ENCODE measurements around the gene NEK7. TPM values are rescaled to one million over a fixed set of nuclear protein-coding genes. Genes with fewer than 3 reads are reported as not detected.

Gene NEK7
- total and polyA plus RNA-seq, 9 of the 15 experiments (the other 6 are each of a cell fraction or from before 2014, with no cell fraction given) = 8.5 to 37.3 (median 27.7) TPM

- ChIA-PET POLR2A (no interaction called here), CTCF (ENCODE audit: low intra/inter-chr PET ratio) (no interaction called here)
- Histone ChIP-seq H2AFZ (ENCODE audit: low read depth, low read length) (no peak overlapping the region), H4K20me1 (replicated peaks; ENCODE audit: control insufficient read depth, insufficient read depth, low read length) (no peaks in the 10 kb centered on the region), H3K36me3 (ENCODE audit: control insufficient read depth, insufficient read depth, low read length) (peaks cover 14% of the 10 kb centered on the region; the same call in 1 of the 3 replicates), H3K4me3 (no peak overlapping the region), H3K27ac (ENCODE audit: extremely low read depth, low read depth, low read length) (no peak overlapping the region), H3K9me1 (ENCODE audit: control insufficient read depth, insufficient read depth, low read length) (no peaks in the 10 kb centered on the region), H3K9me3 (replicated peaks; ENCODE audit: control insufficient read depth, insufficient read depth, low read depth, low read length) (no peaks in the 10 kb centered on the region), H3K27me3 (ENCODE audit: control insufficient read depth in 2 of 2, insufficient read depth in 2 of 2, low read length in 2 of 2) (no peaks in the 10 kb centered on the region), H3K79me2 (ENCODE audit: control insufficient read depth, insufficient read depth, low read length) (no peaks in the 10 kb centered on the region), H3K4me2 (ENCODE audit: insufficient read depth, low read length) (no peak overlapping the region), H3K9ac (ENCODE audit: insufficient read depth in 1 of 2, low read depth in 2 of 2, low read length in 2 of 2) (no peak overlapping the region), H3K4me1 (replicated peaks in 1 of 2; ENCODE audit: control insufficient read depth in 2 of 2, insufficient read depth in 2 of 2, low read length in 2 of 2) (no peaks in the 10 kb centered on the region)
- ATAC-seq (no peak), DNase-seq (ENCODE audit: extremely low read depth in 1 of 4, low spot score in 3 of 4) (no peak), FAIRE-seq (no peak)
- intact Hi-C loops (cut with micrococcal nuclease) (no loop called here), in situ Hi-C loops (cut with MboI) (no loop called here)
- BruUV-seq (replicated peaks) = no TSS peak
- 100% methylated on average over 1 of the region's 1 CpG for WGBS (ENCODE audit: insufficient coverage, low coverage, missing lambda C conversion rate)
- TF ChIP-seq E2F4 (CRISPR knock-in tag; IDR thresholded peaks at IDR 0.05; ENCODE audit: low read depth) = no peak
- no peak for TF ChIP-seq ETS2 (tag; IDR thresholded peaks at IDR 0.05; ENCODE audit: borderline replicate concordance, poor library complexity, severe bottlenecking)
- TF ChIP-seq ZNF830 (CRISPR knock-in tag; IDR thresholded peaks at IDR 0.05) = no peak
- TF ChIP-seq CAMTA2 (CRISPR knock-in tag; conservative IDR thresholded peaks at IDR 0.05) = no peak
- TF ChIP-seq NCOA6 (IDR thresholded peaks at IDR 0.05) = no peak
- no peak for TF ChIP-seq NR2F6 (CRISPR knock-in tag; IDR thresholded peaks at IDR 0.05)
- TF ChIP-seq BRF1 (IDR thresholded peaks at IDR 0.05; ENCODE audit: borderline replicate concordance, extremely low read depth, insufficient read length) = no peak
- no peak for TF ChIP-seq ZNF778 (CRISPR knock-in tag; IDR thresholded peaks at IDR 0.05)
- no peak for TF ChIP-seq NCOA1 (IDR thresholded peaks at IDR 0.05; ENCODE audit: low read depth)
- TF ChIP-seq, protein P1, sequence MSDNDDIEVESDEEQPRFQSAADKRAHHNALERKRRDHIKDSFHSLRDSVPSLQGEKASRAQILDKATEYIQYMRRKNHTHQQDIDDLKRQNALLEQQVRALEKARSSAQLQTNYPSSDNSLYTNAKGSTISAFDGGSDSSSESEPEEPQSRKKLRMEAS (CRISPR knock-in tag; IDR thresholded peaks at IDR 0.05) = no peak
- TF ChIP-seq, protein P2, sequence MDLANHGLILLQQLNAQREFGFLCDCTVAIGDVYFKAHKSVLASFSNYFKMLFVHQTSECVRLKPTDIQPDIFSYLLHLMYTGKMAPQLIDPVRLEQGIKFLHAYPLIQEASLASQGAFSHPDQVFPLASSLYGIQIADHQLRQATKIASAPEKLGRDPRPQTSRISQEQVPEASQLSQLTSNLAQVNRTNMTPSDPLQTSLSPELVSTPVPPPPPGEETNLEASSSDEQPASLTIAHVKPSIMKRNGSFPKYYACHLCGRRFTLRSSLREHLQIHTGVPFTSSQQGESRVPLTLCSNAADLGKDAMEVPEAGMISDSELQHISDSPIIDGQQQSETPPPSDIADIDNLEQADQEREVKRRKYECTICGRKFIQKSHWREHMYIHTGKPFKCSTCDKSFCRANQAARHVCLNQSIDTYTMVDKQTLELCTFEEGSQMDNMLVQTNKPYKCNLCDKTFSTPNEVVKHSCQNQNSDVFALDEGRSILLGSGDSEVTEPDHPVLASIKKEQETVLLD (IDR thresholded peaks at IDR 0.05) = no peak
- no peak for TF ChIP-seq ZNF175 (CRISPR knock-in tag; IDR thresholded peaks at IDR 0.05; ENCODE audit: low read depth)
- no peak for TF ChIP-seq CHD1 (IDR thresholded peaks at IDR 0.05; ENCODE audit: low read length)
- TF ChIP-seq SMAD4 (CRISPR knock-in tag; conservative IDR thresholded peaks at IDR 0.05) = no peak
- TF ChIP-seq, protein P3, sequence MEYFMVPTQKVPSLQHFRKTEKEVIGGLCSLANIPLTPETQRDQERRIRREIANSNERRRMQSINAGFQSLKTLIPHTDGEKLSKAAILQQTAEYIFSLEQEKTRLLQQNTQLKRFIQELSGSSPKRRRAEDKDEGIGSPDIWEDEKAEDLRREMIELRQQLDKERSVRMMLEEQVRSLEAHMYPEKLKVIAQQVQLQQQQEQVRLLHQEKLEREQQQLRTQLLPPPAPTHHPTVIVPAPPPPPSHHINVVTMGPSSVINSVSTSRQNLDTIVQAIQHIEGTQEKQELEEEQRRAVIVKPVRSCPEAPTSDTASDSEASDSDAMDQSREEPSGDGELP (CRISPR knock-in tag; IDR thresholded peaks at IDR 0.05; ENCODE audit: borderline replicate concordance) = no peak
- TF ChIP-seq MCM7 (IDR thresholded peaks at IDR 0.05) = no peak
- TF ChIP-seq YBX1 (IDR thresholded peaks at IDR 0.05) = no peak
- TF ChIP-seq PHF20 (IDR thresholded peaks at IDR 0.05; ENCODE audit: partially characterized antibody) = no peak
- no peak for TF ChIP-seq RBM22 (IDR thresholded peaks at IDR 0.05; ENCODE audit: low read depth, low read length, poor library complexity, severe bottlenecking)
Measured at GRCh38 chr1:198300451-198300850, 143.7 kb downstream of the NEK7 start.
